Lower leg skin (tissue), 4 donors: ENCODE measurements around the gene QRICH2. TPM values are rescaled to one million over a fixed set of nuclear protein-coding genes. Genes with fewer than 3 reads are reported as not detected.
"Not testable (repeated sequence)": the region's sequence is repeated elsewhere in the genome, so short reads cannot be mapped to it uniquely, and the experiment has no call there.

Experiments
- DNase-seq, 2 donors: peaks; one replicate each; pipeline ENCODE4 v3.0.0-alpha.2; 2019; ENCODE audit warnings: low spot score in 2 of 2
- H3K4me3 ChIP-seq: fragments of 200-600 bp; sonication (generic); 2 replicates; pipeline ENCODE4 v1.5.1; 2017; ENCODE audit warnings: mild to moderate bottlenecking, low read depth; ENCODE audit not compliant: poor library complexity, severe bottlenecking
- CTCF ChIP-seq, 3 donors: fragments of 450-650 bp; IDR thresholded peaks; one replicate each; pipeline ENCODE4 v1.5.1; 2016; ENCODE audit warnings: antibody characterized with exemption in 3 of 3, mild to moderate bottlenecking in 3 of 3, moderate library complexity in 2 of 3
- POLR2A ChIP-seq, 2 donors: fragments of 450-650 bp; IDR thresholded peaks; one replicate each; pipeline ENCODE4 v1.6.1; 2016 to 2017; ENCODE audit warnings: antibody characterized with exemption in 2 of 2, mild to moderate bottlenecking in 1 of 2, moderate library complexity in 1 of 2
- WGBS, 2 donors: methylation state at CpG; one replicate each; pipeline ENCODE4 v1.1.5; 2018; 5-methylcytosine and 5-hydroxymethylcytosine counted together
- intact Hi-C: fragments of 100-400 bp; cut with DNase I; formaldehyde crosslinking; loops from one replicate; pipeline ENCODE4 v1.15.0; 2023; ENCODE audit warnings: low total_unique reads
- total RNA-seq, 4 donors: library from RNA; depleted of rRNA; stranded (reverse); fragments of >200 nt; gene quantifications; one replicate each; pipeline ENCODE4 v1.1.0, GENCODE V29; 2016

QRICH2 gene
- total RNA-seq, 4 donors from 2014 or later: 0.88 to 3.3 (median 1.8) TPM

GRCh38 chr17:76232342-76232741 lies 75.7 kb downstream of the QRICH2 start:
- WGBS, 2 donors: 55 to 73% methylated on average over 2 of the region's 2 CpGs
- H3K4me3 ChIP-seq: no peak overlapping the region
- no peak for DNase-seq
- no peak for TF ChIP-seq POLR2A (IDR thresholded peaks at IDR 0.05)
- TF ChIP-seq CTCF (IDR thresholded peaks at IDR 0.05): no peak
- intact Hi-C loops: no loop called here

- intact Hi-C loops, DNase-seq, H3K4me3 ChIP-seq: not testable (repeated sequence)
- 89 to 91% methylated on average over 19 of the region's 19 CpGs for WGBS, 2 donors
These were observed 81.3 kb downstream of the QRICH2 start for GRCh38 chr17:76226749-76227148.

GRCh38 chr17:76225373-76226086 lies 82.5 kb downstream of the QRICH2 start:
- H3K4me3 ChIP-seq, DNase-seq, intact Hi-C loops: not testable (repeated sequence)
- WGBS, 2 donors: 68 to 77% methylated on average over 7 of the region's 7 CpGs

Other genes starting within 250 kb of the QRICH2 start
- 10 to 100 TPM; 67.2 to 76.5 (median 72.3) TPM for gene SRP68, start 235.8 kb downstream of the QRICH2 start, total RNA-seq
- under 1 TPM in 2 of 4 donors, not detected in 2; 0.17 to 0.97 TPM for gene GALR2, start 233.5 kb downstream of the QRICH2 start, total RNA-seq
- not detected for gene ZACN, start 229.1 kb downstream of the QRICH2 start, total RNA-seq
- gene EXOC7, start 204.5 kb downstream of the QRICH2 start, total RNA-seq: 10 to 100 TPM; 52.5 to 78.4 (median 72.3) TPM
- gene FOXJ1, start 167.0 kb downstream of the QRICH2 start, total RNA-seq: 1 to 10 TPM; 1.2 to 2.4 (median 1.8) TPM
- 1 to 10 TPM in 3 of 4 donors, under 1 TPM in 1; 0.83 to 2.4 (median 1.4) TPM for gene RNF157, start 67.8 kb downstream of the QRICH2 start, total RNA-seq
- 10 to 100 TPM; 21.3 to 50.9 (median 28.6) TPM for gene UBALD2, start 42.9 kb downstream of the QRICH2 start, total RNA-seq
- 10 to 100 TPM; 35.8 to 72.3 (median 62.2) TPM for gene PRPSAP1, start 45.6 kb upstream of the QRICH2 start, total RNA-seq
- 10 to 100 TPM in 3 of 4 donors, 1 to 10 TPM in 1; 9.7 to 35.6 (median 18.3) TPM for gene SPHK1, start 76.3 kb upstream of the QRICH2 start, total RNA-seq
- 10 to 100 TPM; 20.3 to 52.0 (median 26.0) TPM for gene UBE2O, start 144.9 kb upstream of the QRICH2 start, total RNA-seq
- gene AANAT, start 159.3 kb upstream of the QRICH2 start, total RNA-seq: not detected
- gene RHBDF2, start 193.1 kb upstream of the QRICH2 start, total RNA-seq: 10 to 100 TPM; 53.7 to 76.1 (median 62.6) TPM
- 10 to 100 TPM in 3 of 4 donors, 1 to 10 TPM in 1; 9.7 to 14.4 (median 10.7) TPM for gene CYGB, start 229.4 kb upstream of the QRICH2 start, total RNA-seq
- gene PRCD, start 231.8 kb upstream of the QRICH2 start, total RNA-seq: 1 to 10 TPM in 3 of 4 donors, under 1 TPM in 1; 0.42 to 7.5 (median 4.0) TPM